ENCODE data around the gene GCGR.

GRCh38 chr17:81858967-81859905 is 55.3 kb downstream of the GCGR start:
- TF ChIP-seq CTCF (IDR thresholded peaks at IDR 0.05), result no peak
- TF ChIP-seq POLR2A (IDR thresholded peaks at IDR 0.05), result no peak

All from lower leg skin (tissue), 3 donors.